GM23248 (cell line): Measurements from ENCODE around the gene TMEM132A. TPM values are rescaled to one million over a fixed set of nuclear protein-coding genes. Genes with fewer than 3 reads are reported as not detected.
A peak's percentile ranks its signal among the peaks of the same experiment; 100 is the strongest.

Source experiments
- DNase-seq: peaks from one replicate; pipeline ENCODE4 v3.0.0-alpha.2; 2015
- H2AFZ ChIP-seq: fragments of 200-600 bp; sonication (generic); 2 replicates; pipeline ENCODE4 v1.6.1; 2016; ENCODE audit warnings: antibody characterized with exemption
- H3F3A ChIP-seq: fragments of 200-600 bp; sonication (generic); 2 replicates; pipeline ENCODE4 v1.6.1; 2016; ENCODE audit warnings: mild to moderate bottlenecking, antibody characterized with exemption, mixed run types; ENCODE audit not compliant: insufficient read depth
- H3K27ac ChIP-seq: fragments of 200-600 bp; sonication (generic); 2 replicates; pipeline ENCODE4 v1.5.1; 2016; ENCODE audit warnings: mild to moderate bottlenecking
- H3K27me3 ChIP-seq: fragments of 200-600 bp; sonication (generic); replicated peaks from 2 replicates; pipeline ENCODE4 v1.6.1; 2016; ENCODE audit warnings: mild to moderate bottlenecking; ENCODE audit not compliant: insufficient read depth
- H3K36me3 ChIP-seq: fragments of 200-600 bp; sonication (generic); 2 replicates; pipeline ENCODE4 v1.6.1; 2016; ENCODE audit warnings: low read depth, mild to moderate bottlenecking
- H3K4me1 ChIP-seq: fragments of 200-600 bp; sonication (generic); 2 replicates; pipeline ENCODE4 v1.6.1; 2016; ENCODE audit warnings: mild to moderate bottlenecking; ENCODE audit not compliant: insufficient read depth
- H3K4me2 ChIP-seq: fragments of 200-600 bp; sonication (generic); one replicate; pipeline ENCODE4 v1.6.1; 2016; ENCODE audit warnings: mild to moderate bottlenecking; ENCODE audit not compliant: unreplicated experiment
- H3K4me3 ChIP-seq: fragments of 200-600 bp; sonication (generic); 2 replicates; pipeline ENCODE4 v1.5.1; 2016; ENCODE audit warnings: mild to moderate bottlenecking
- H3K79me2 ChIP-seq: fragments of 200-600 bp; sonication (generic); 2 replicates; pipeline ENCODE4 v1.6.1; 2016; ENCODE audit warnings: mild to moderate bottlenecking; ENCODE audit not compliant: insufficient read depth
- H3K9ac ChIP-seq: fragments of 200-600 bp; sonication (generic); 2 replicates; pipeline ENCODE4 v1.6.1; 2016; ENCODE audit warnings: mild to moderate bottlenecking
- H3K9me2 ChIP-seq: fragments of 200-600 bp; sonication (generic); 2 replicates; pipeline ENCODE4 v1.6.1; 2016; ENCODE audit warnings: mixed run types, mild to moderate bottlenecking, moderate library complexity; ENCODE audit not compliant: insufficient read depth
- H3K9me3 ChIP-seq: fragments of 200-600 bp; sonication (generic); one replicate; pipeline ENCODE4 v1.6.1; 2017; ENCODE audit warnings: low read depth
- H4K20me1 ChIP-seq: fragments of 200-600 bp; sonication (generic); 2 replicates; pipeline ENCODE4 v1.6.0; 2016; ENCODE audit not compliant: insufficient read depth
- EZH2 ChIP-seq: fragments of 200-600 bp; sonication (generic); IDR thresholded peaks from 2 replicates; pipeline ENCODE4 v1.6.1; 2018; ENCODE audit warnings: antibody characterized with exemption, mild to moderate bottlenecking; ENCODE audit not compliant: insufficient read depth, poor library complexity, severe bottlenecking
- EZH2phosphoT487 ChIP-seq: fragments of 200-600 bp; sonication (generic); IDR thresholded peaks from 2 replicates; pipeline ENCODE4 v1.6.1; 2018; ENCODE audit warnings: antibody characterized with exemption, moderate library complexity, mild to moderate bottlenecking, low read depth; ENCODE audit not compliant: insufficient read depth
- WGBS, 2 experiments: methylation state at CpG; one replicate each; pipeline ENCODE4 v1.1.6; 2015 to 2017; ENCODE audit warnings: low lambda C conversion rate in 2 of 2, low coverage in 1 of 2; ENCODE audit errors: missing lambda C conversion rate in 2 of 2; 5-methylcytosine and 5-hydroxymethylcytosine counted together
- in situ Hi-C: fragments of 300-500 bp; cut with MboI; formaldehyde crosslinking; loops from 2 replicates; pipeline ENCODE4 v1.15.0; 2020
- polyA plus RNA-seq: library from polyadenylated mRNA; unstranded; fragments of >200 nt; fragmentation: Nextera tagmentation; extraction: Ambion mirVana; gene quantifications from 2 replicates; pipeline ENCODE4 v1.2.1, GENCODE V29; 2016
- total RNA-seq: library from RNA; depleted of rRNA; stranded (reverse); fragments of >200 nt; shearing (Covaris generic); gene quantifications from 2 replicates; pipeline ENCODE4 v1.2.3, GENCODE V29; 2014

TMEM132A gene
- total and polyA plus RNA-seq, 2 experiments from 2014 or later, result 10.1 to 28.2 TPM

DNA sequence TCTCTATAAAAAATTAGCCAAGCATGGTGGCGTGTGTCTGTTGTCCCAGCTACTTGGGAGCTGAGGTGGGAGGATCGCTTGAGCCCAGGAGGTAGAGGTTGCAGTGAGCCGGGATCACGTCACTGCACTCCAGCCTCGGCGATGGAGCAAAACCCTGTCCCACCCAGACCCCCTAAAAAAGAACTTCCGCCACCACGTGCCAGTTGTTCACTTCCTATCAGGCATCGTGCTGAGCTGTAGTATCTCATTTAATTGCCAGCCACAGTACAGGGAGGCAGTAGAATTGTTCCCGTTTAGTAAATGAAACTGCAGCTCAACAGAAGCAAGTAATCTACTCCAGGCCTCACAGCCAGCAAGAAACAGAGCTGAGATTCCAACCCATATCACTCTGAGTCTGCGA is 3.0 kb upstream of the TMEM132A start:
- no peaks in the 10 kb centered on the region for H3K36me3 ChIP-seq
- H3F3A ChIP-seq, result no peaks in the 10 kb centered on the region
- no peak overlapping the region for H2AFZ ChIP-seq
- WGBS, 2 experiments, result 86% methylated on average over 10 to 11 of the region's 11 CpGs
- TF ChIP-seq EZH2phosphoT487, result no peak
- no peak for TF ChIP-seq EZH2
- DNase-seq, result no peak
- no peak overlapping the region for H3K9ac ChIP-seq
- peaks cover 17% of the 10 kb centered on the region; the same call in 1 of the 2 replicates for H3K4me1 ChIP-seq
- no peaks in the 10 kb centered on the region for H3K9me2 ChIP-seq
- H3K4me2 ChIP-seq, result no peak overlapping the region
- H3K79me2 ChIP-seq, result peaks cover 41% of the 10 kb centered on the region
- H3K4me3 ChIP-seq, result no peak overlapping the region
- no peaks in the 10 kb centered on the region for H4K20me1 ChIP-seq
- no peak overlapping the region for H3K27ac ChIP-seq
- H3K9me3 ChIP-seq, result no peaks in the 10 kb centered on the region
- in situ Hi-C loops, result no loop called here
- no peaks in the 10 kb centered on the region for H3K27me3 ChIP-seq

DNA sequence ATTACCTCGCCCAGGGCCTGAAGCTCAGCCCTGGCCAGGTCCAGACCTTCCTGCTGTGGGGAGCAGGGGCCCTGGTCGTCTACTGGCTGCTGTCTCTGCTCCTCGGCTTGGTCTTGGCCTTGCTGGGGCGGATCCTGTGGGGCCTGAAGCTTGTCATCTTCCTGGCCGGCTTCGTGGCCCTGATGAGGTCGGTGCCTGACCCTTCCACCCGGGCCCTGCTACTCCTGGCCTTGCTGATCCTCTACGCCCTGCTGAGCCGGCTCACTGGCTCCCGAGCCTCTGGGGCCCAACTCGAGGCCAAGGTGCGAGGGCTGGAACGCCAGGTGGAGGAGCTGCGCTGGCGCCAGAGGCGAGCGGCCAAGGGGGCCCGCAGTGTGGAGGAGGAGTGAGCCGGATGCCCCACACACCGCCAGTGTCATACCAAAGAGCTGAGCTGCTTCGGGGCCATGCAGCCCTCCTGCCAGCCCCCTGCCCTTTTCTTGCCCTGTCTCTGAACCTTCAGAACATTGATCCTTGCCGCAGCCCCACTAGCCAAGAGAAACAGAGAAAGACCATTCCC is 2.4 kb upstream of the TMEM132A start:
- H3K9me2 ChIP-seq, result no peaks in the 10 kb centered on the region
- no peak for TF ChIP-seq EZH2phosphoT487
- no peak for TF ChIP-seq EZH2
- H3K4me1 ChIP-seq, result peaks cover 17% of the 10 kb centered on the region; the same call in 1 of the 2 replicates
- no peak overlapping the region for H3K27ac ChIP-seq
- no peaks in the 10 kb centered on the region for H4K20me1 ChIP-seq
- no peaks in the 10 kb centered on the region for H3K9me3 ChIP-seq
- no peaks in the 10 kb centered on the region for H3K27me3 ChIP-seq
- no peak overlapping the region for H3K4me2 ChIP-seq
- in situ Hi-C loops, result no loop called here
- DNase-seq, result no peak
- no peak overlapping the region for H3K4me3 ChIP-seq
- peaks cover 35% of the 10 kb centered on the region for H3K79me2 ChIP-seq
- H2AFZ ChIP-seq, result no peak overlapping the region
- WGBS, 2 experiments, result 85 to 89% methylated on average over 23 of the region's 23 CpGs
- H3F3A ChIP-seq, result no peaks in the 10 kb centered on the region
- no peak overlapping the region for H3K9ac ChIP-seq
- no peaks in the 10 kb centered on the region for H3K36me3 ChIP-seq

DNA sequence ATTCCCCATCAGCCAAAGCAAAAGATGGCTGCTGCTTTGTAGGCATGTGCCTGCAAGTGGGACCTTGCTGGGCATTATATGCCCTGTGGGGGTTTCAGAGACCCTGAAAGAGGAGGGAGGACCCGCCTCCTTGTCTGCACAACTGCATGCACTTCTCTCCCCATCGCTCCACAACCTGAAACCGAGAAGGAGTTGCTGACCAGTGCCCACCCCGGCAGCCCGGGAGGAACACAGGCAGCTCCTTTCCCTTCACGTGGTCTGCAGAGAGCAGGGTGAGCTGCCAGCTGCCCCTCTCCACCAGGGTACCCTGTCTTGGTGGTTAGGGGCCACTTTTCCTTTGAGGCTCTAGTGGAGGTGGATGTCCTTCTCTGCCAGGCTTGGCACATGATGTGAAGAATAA is 1.4 kb upstream of the TMEM132A start:
- in situ Hi-C loops, result no loop called here
- H3K4me3 ChIP-seq, result no peak overlapping the region
- no peaks in the 10 kb centered on the region for H3K27me3 ChIP-seq
- no peaks in the 10 kb centered on the region for H4K20me1 ChIP-seq
- no peak overlapping the region for H3K27ac ChIP-seq
- no peak for DNase-seq
- no peak overlapping the region for H3K4me2 ChIP-seq
- no peaks in the 10 kb centered on the region for H3K9me2 ChIP-seq
- 96 to 98% methylated on average over 5 to 6 of the region's 6 CpGs for WGBS, 2 experiments
- H3F3A ChIP-seq, result no peaks in the 10 kb centered on the region
- peaks cover 25% of the 10 kb centered on the region for H3K79me2 ChIP-seq
- H3K9me3 ChIP-seq, result no peaks in the 10 kb centered on the region
- TF ChIP-seq EZH2 (no peak), EZH2phosphoT487 (no peak)
- H2AFZ ChIP-seq, result no peak overlapping the region
- H3K9ac ChIP-seq, result no peak overlapping the region
- H3K36me3 ChIP-seq, result no peaks in the 10 kb centered on the region
- peaks cover 17% of the 10 kb centered on the region; the same call in 1 of the 2 replicates for H3K4me1 ChIP-seq

DNA sequence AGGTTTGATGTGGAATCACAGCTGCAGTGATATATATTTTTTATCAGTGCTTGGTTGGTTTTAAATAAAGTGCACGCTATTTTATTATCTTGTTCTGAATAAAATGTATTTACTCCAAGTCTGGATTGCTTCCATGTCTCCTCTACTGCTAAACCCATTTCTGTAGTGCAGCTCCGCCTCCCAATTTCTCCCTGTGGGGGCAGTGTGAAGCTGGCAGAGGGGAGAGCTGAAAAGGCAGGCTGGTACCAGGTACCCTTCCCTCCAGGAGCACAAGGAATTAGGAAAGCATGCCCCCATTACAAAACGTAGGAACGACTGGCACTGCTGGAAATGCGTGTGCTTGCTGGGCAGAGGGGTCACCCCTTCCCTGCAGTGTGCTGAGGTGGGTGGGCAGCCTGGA is 934 bp upstream of the TMEM132A start:
- Histone ChIP-seq H3K27me3 (no peaks in the 10 kb centered on the region), H3K4me3 (no peak overlapping the region), H3K4me1 (peaks cover 17% of the 10 kb centered on the region; the same call in 1 of the 2 replicates), H3K9ac (no peak overlapping the region), H3K36me3 (no peaks in the 10 kb centered on the region), H3F3A (no peaks in the 10 kb centered on the region), H3K9me2 (no peaks in the 10 kb centered on the region), H3K9me3 (no peaks in the 10 kb centered on the region), H3K27ac (no peak overlapping the region), H3K79me2 (peaks cover 20% of the 10 kb centered on the region), H3K4me2 (no peak overlapping the region), H4K20me1 (no peaks in the 10 kb centered on the region), H2AFZ (no peak overlapping the region)
- no peak for TF ChIP-seq EZH2
- TF ChIP-seq EZH2phosphoT487, result no peak
- in situ Hi-C loops, result no loop called here
- 81 to 85% methylated on average over 5 of the region's 5 CpGs for WGBS, 2 experiments
- DNase-seq, result no peak

DNA sequence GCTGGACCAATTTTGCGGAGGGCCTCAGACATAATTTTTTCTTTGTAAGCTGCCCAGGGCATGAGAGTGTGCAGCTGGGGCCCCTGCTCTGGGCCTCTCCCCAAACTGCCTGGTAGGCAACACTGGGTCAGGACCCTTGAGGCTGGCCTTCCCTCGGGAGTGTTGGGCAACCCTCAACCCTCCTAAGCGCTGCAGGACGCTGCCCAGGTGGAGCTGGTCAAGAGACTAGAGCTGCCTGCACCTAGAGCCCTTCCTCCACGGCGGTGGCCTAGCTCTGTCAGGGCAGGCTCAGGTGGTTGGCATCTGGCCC is 505 bp upstream of the TMEM132A start:
- Histone ChIP-seq H3F3A (no peaks in the 10 kb centered on the region), H4K20me1 (no peaks in the 10 kb centered on the region), H3K4me3 (no peak overlapping the region; the same call in 1 of the 2 replicates), H3K27ac (no peak overlapping the region), H3K4me2 (peak overlapping the region; percentile 64), H3K9me2 (no peaks in the 10 kb centered on the region), H3K79me2 (peaks cover 16% of the 10 kb centered on the region), H3K27me3 (no peaks in the 10 kb centered on the region), H3K36me3 (no peaks in the 10 kb centered on the region), H3K9ac (no peak overlapping the region), H2AFZ (no peak overlapping the region), H3K4me1 (peaks cover 16% of the 10 kb centered on the region; the same call in 1 of the 2 replicates), H3K9me3 (no peaks in the 10 kb centered on the region)
- no peak for TF ChIP-seq EZH2
- no peak for TF ChIP-seq EZH2phosphoT487
- no peak for DNase-seq
- 60 to 66% methylated on average over 6 of the region's 6 CpGs for WGBS, 2 experiments
- in situ Hi-C loops, result no loop called here
